ENCODE measurements around the gene ATP10A.

The ATP10A gene

GRCh38 chr15:25874379-25874778 is 11.3 kb upstream of the ATP10A start:
- H3K27me3 ChIP-seq (ENCODE audit: insufficient read depth, low read length), result no peaks in the 10 kb centered on the region
- no peaks in the 10 kb centered on the region for H3K79me2 ChIP-seq (ENCODE audit: insufficient read depth, low read length)
- H4K20me1 ChIP-seq (ENCODE audit: insufficient read depth, low read length), result no peaks in the 10 kb centered on the region
- H3F3A ChIP-seq (ENCODE audit: insufficient read depth, low read length), result no peaks in the 10 kb centered on the region
- H3K4me2 ChIP-seq (ENCODE audit: low read length), result no peak overlapping the region
- no peak overlapping the region for H2AFZ ChIP-seq (ENCODE audit: low read length)
- H3K9ac ChIP-seq (ENCODE audit: low read length), result no peak overlapping the region
- H3K9me2 ChIP-seq (ENCODE audit: low read depth, low read length), result no peaks in the 10 kb centered on the region
- no peaks in the 10 kb centered on the region for H3K36me3 ChIP-seq (ENCODE audit: insufficient read depth, low read length)
- no peak overlapping the region for H3K4me3 ChIP-seq (ENCODE audit: low read depth, low read length, poor library complexity, severe bottlenecking)
- H3K4me1 ChIP-seq (ENCODE audit: insufficient read depth, low read length, severe bottlenecking), result no peaks in the 10 kb centered on the region
- no peak for TF ChIP-seq CTCF (IDR thresholded peaks at IDR 0.05; ENCODE audit: low read length)
- H3K27ac ChIP-seq (ENCODE audit: low read depth, low read length, poor library complexity, severe bottlenecking), result no peak overlapping the region
- H3K9me3 ChIP-seq (ENCODE audit: low read length), result no peaks in the 10 kb centered on the region

GRCh38 chr15:25871403-25871802 is 8.3 kb upstream of the ATP10A start:
- Histone ChIP-seq H3K9ac (ENCODE audit: low read length) (no peak overlapping the region), H3K4me3 (ENCODE audit: low read depth, low read length, poor library complexity, severe bottlenecking) (no peak overlapping the region), H3K27ac (ENCODE audit: low read depth, low read length, poor library complexity, severe bottlenecking) (no peak overlapping the region), H3K4me1 (ENCODE audit: insufficient read depth, low read length, severe bottlenecking) (no peaks in the 10 kb centered on the region), H3F3A (ENCODE audit: insufficient read depth, low read length) (no peaks in the 10 kb centered on the region), H2AFZ (ENCODE audit: low read length) (no peak overlapping the region), H4K20me1 (ENCODE audit: insufficient read depth, low read length) (no peaks in the 10 kb centered on the region), H3K4me2 (ENCODE audit: low read length) (no peak overlapping the region), H3K27me3 (ENCODE audit: insufficient read depth, low read length) (no peaks in the 10 kb centered on the region), H3K9me2 (ENCODE audit: low read depth, low read length) (no peaks in the 10 kb centered on the region), H3K79me2 (ENCODE audit: insufficient read depth, low read length) (no peaks in the 10 kb centered on the region), H3K9me3 (ENCODE audit: low read length) (no peaks in the 10 kb centered on the region), H3K36me3 (ENCODE audit: insufficient read depth, low read length) (no peaks in the 10 kb centered on the region)
- TF ChIP-seq CTCF (IDR thresholded peaks at IDR 0.05; ENCODE audit: low read length), result no peak
- TF ChIP-seq EZH2 (IDR thresholded peaks at IDR 0.05; ENCODE audit: borderline replicate concordance, low read length), result no peak

GRCh38 chr15:25870938-25871337 is 7.8 kb upstream of the ATP10A start:
- TF ChIP-seq CTCF (IDR thresholded peaks at IDR 0.05; ENCODE audit: low read length) (no peak), EZH2 (IDR thresholded peaks at IDR 0.05; ENCODE audit: borderline replicate concordance, low read length) (no peak)
- Histone ChIP-seq H2AFZ (ENCODE audit: low read length) (no peak overlapping the region), H4K20me1 (ENCODE audit: insufficient read depth, low read length) (no peaks in the 10 kb centered on the region), H3K79me2 (ENCODE audit: insufficient read depth, low read length) (no peaks in the 10 kb centered on the region), H3K4me1 (ENCODE audit: insufficient read depth, low read length, severe bottlenecking) (no peaks in the 10 kb centered on the region), H3F3A (ENCODE audit: insufficient read depth, low read length) (no peaks in the 10 kb centered on the region), H3K9ac (ENCODE audit: low read length) (no peak overlapping the region), H3K9me2 (ENCODE audit: low read depth, low read length) (no peaks in the 10 kb centered on the region), H3K27me3 (ENCODE audit: insufficient read depth, low read length) (no peaks in the 10 kb centered on the region), H3K4me2 (ENCODE audit: low read length) (no peak overlapping the region), H3K36me3 (ENCODE audit: insufficient read depth, low read length) (no peaks in the 10 kb centered on the region), H3K9me3 (ENCODE audit: low read length) (no peaks in the 10 kb centered on the region), H3K4me3 (ENCODE audit: low read depth, low read length, poor library complexity, severe bottlenecking) (no peak overlapping the region), H3K27ac (ENCODE audit: low read depth, low read length, poor library complexity, severe bottlenecking) (no peak overlapping the region)
